Skin of body (tissue), 2 donors: ENCODE measurements around the gene PPP1R17. TPM values are rescaled to one million over a fixed set of nuclear protein-coding genes. Genes with fewer than 3 reads are reported as not detected.

ENCODE experiments used
- DNase-seq: peaks from one replicate; lab custom pipeline; 2025; lab: John Stamatoyannopoulos, UW
- total RNA-seq: library from RNA; depleted of rRNA; stranded (reverse); fragments of >200 nt; gene quantifications from one replicate; pipeline ENCODE4 v1.2.3, GENCODE V29; 2014

PPP1R17 gene
- total RNA-seq, result not detected

GRCh38 chr7:31687024-31687748 is at the start of gene PPP1R17:
Gene PPP1R17, plus strand, starts transcription at chr7:31687215. Its CDS starts 5,227 bp downstream, at chr7:31692442.
- DNase-seq, result no peak

- DNase-seq, result no peak
Observed at GRCh38 chr7:31640381-31640780, 46.6 kb upstream of the PPP1R17 start.

- DNase-seq, result no peak
Observed at GRCh38 chr7:31642681-31643115, 44.3 kb upstream of the PPP1R17 start.

GRCh38 chr7:31646942-31647341 is 40.1 kb upstream of the PPP1R17 start:
- DNase-seq, result no peak

- DNase-seq, result no peak
Observed at GRCh38 chr7:31647511-31647910, 39.5 kb upstream of the PPP1R17 start.

- DNase-seq, result no peak
Observed at GRCh38 chr7:31648288-31648687, 38.7 kb upstream of the PPP1R17 start.

GRCh38 chr7:31648880-31649279 is 38.1 kb upstream of the PPP1R17 start:
- no peak for DNase-seq

- no peak for DNase-seq
Observed at GRCh38 chr7:31651234-31652062, 35.6 kb upstream of the PPP1R17 start.

- DNase-seq, result no peak
Observed at GRCh38 chr7:31652063-31652326, 35.0 kb upstream of the PPP1R17 start.

- DNase-seq, result no peak
Observed at GRCh38 chr7:31663072-31663471, 23.9 kb upstream of the PPP1R17 start.

- no peak for DNase-seq
Observed at GRCh38 chr7:31664890-31665289, 22.1 kb upstream of the PPP1R17 start.

- DNase-seq, result no peak
Observed at GRCh38 chr7:31665546-31665945, 21.5 kb upstream of the PPP1R17 start.

GRCh38 chr7:31669461-31669860 is 17.6 kb upstream of the PPP1R17 start:
- DNase-seq, result no peak

GRCh38 chr7:31679574-31680305 is 7.3 kb upstream of the PPP1R17 start:
- no peak for DNase-seq

- DNase-seq, result no peak
Observed at GRCh38 chr7:31683445-31684225, 3.4 kb upstream of the PPP1R17 start.

GRCh38 chr7:31688372-31688771 is 1.4 kb downstream of the PPP1R17 start:
- DNase-seq, result no peak

GRCh38 chr7:31688996-31689395 is 2.0 kb downstream of the PPP1R17 start:
- no peak for DNase-seq

- no peak for DNase-seq
Observed at GRCh38 chr7:31690935-31691334, 3.9 kb downstream of the PPP1R17 start.

GRCh38 chr7:31692451-31692850 is 5.4 kb downstream of the PPP1R17 start:
- no peak for DNase-seq

- no peak for DNase-seq
Observed at GRCh38 chr7:31692871-31693270, 5.9 kb downstream of the PPP1R17 start.

GRCh38 chr7:31695859-31696614 is 9.0 kb downstream of the PPP1R17 start:
- DNase-seq, result no peak
